Activated CD8-positive, alpha-beta T cell treated with anti-CD3 and anti-CD28 coated beads for 36 hours (primary cell): ENCODE data around the gene CCKAR. TPM values are rescaled to one million over a fixed set of nuclear protein-coding genes. Genes with fewer than 3 reads are reported as not detected.

Source experiments
- ATAC-seq: fragments of 200-7000 bp; cut with Tn5 transposase; one replicate; pipeline ENCODE4 v1.10.0; 2021; ENCODE audit warnings: mild to moderate bottlenecking, moderate library complexity
- CTCF ChIA-PET: fragments of 350-600 bp; sonication (Branson Sonifier 250); formaldehyde crosslinking; loops from one replicate; lab custom pipeline; 2021; ENCODE audit warnings: antibody characterized with exemption; lab: Charles Lee
- POLR2A ChIA-PET: fragments of 350-600 bp; sonication (Branson Sonifier 250); formaldehyde crosslinking; loops from one replicate; lab custom pipeline; 2021; ENCODE audit warnings: antibody characterized with exemption; lab: Charles Lee
- DNase-seq: peaks from one replicate; pipeline ENCODE4 v3.0.0-alpha.2; 2020
- H3K27ac Mint-ChIP-seq: one replicate; pipeline ENCODE4 v1.8.0; 2021; ENCODE audit warnings: mild to moderate bottlenecking, mixed read lengths
- H3K27me3 Mint-ChIP-seq: one replicate; pipeline ENCODE4 v1.8.0; 2021; ENCODE audit warnings: mixed read lengths
- H3K36me3 Mint-ChIP-seq: one replicate; pipeline ENCODE4 v1.8.0; 2021; ENCODE audit warnings: low read depth, mixed read lengths
- H3K4me1 Mint-ChIP-seq: one replicate; pipeline ENCODE4 v1.8.0; 2021; ENCODE audit warnings: low read depth, mixed read lengths
- H3K4me3 Mint-ChIP-seq: one replicate; pipeline ENCODE4 v1.8.0; 2021; ENCODE audit warnings: mild to moderate bottlenecking, moderate library complexity, mixed read lengths
- H3K9me3 Mint-ChIP-seq: one replicate; pipeline ENCODE4 v1.8.0; 2021; ENCODE audit warnings: mixed read lengths
- CTCF ChIP-seq: fragments of 200-600 bp; IDR thresholded peaks from one replicate; pipeline ENCODE4 v1.8.0; 2022; ENCODE audit warnings: antibody characterized with exemption, mild to moderate bottlenecking
- intact Hi-C: fragments of 100-400 bp; cut with micrococcal nuclease; formaldehyde crosslinking; loops from one replicate; pipeline ENCODE4 v1.10.0; 2022
- total RNA-seq, 2 experiments: library from RNA; stranded (reverse); gene quantifications; one replicate each; pipeline ENCODE4 v1.2.3, GENCODE V29; 2021

The CCKAR gene
- total RNA-seq, 2 experiments from 2014 or later: not detected

- ChIA-PET CTCF (no interaction called here), POLR2A (no interaction called here)
- ATAC-seq (no peak), DNase-seq (no peak)
- no peaks in the 10 kb centered on the region for H3K4me1 Mint-ChIP-seq
- intact Hi-C loops: no loop called here
- H3K9me3 Mint-ChIP-seq: no peaks in the 10 kb centered on the region
- H3K27me3 Mint-ChIP-seq: peaks cover 4% of the 10 kb centered on the region
- H3K4me3 Mint-ChIP-seq: no peak overlapping the region
- TF ChIP-seq CTCF: no peak
- H3K27ac Mint-ChIP-seq: no peak overlapping the region
- no peaks in the 10 kb centered on the region for H3K36me3 Mint-ChIP-seq
These were observed 25.7 kb upstream of the CCKAR start for GRCh38 chr4:26515936-26516335.

GRCh38 chr4:26510334-26510964 lies 20.2 kb upstream of the CCKAR start:
- Mint-ChIP-seq H3K4me1 (no peaks in the 10 kb centered on the region), H3K4me3 (no peak overlapping the region), H3K27me3 (peaks cover 2% of the 10 kb centered on the region), H3K27ac (no peak overlapping the region), H3K9me3 (no peaks in the 10 kb centered on the region), H3K36me3 (no peaks in the 10 kb centered on the region)
- intact Hi-C loops: no loop called here
- POLR2A ChIA-PET: no interaction called here
- TF ChIP-seq CTCF: no peak
- no peak for ATAC-seq
- no peak for DNase-seq
- CTCF ChIA-PET: interaction anchor here (1.5 kb wide), 1 partner anchor 210 kb away, joined by 4 read pairs; no protein-coding TSS in a partner anchor

- H3K27me3 Mint-ChIP-seq: no peaks in the 10 kb centered on the region
- no peak for ATAC-seq
- intact Hi-C loops: no loop called here
- TF ChIP-seq CTCF: no peak
- H3K4me1 Mint-ChIP-seq: no peaks in the 10 kb centered on the region
- no peaks in the 10 kb centered on the region for H3K36me3 Mint-ChIP-seq
- ChIA-PET POLR2A (no interaction called here), CTCF (interaction anchor here (1.5 kb wide), 1 partner anchor 211 kb away, joined by 4 read pairs; no protein-coding TSS in a partner anchor)
- DNase-seq: no peak
- no peak overlapping the region for H3K27ac Mint-ChIP-seq
- H3K9me3 Mint-ChIP-seq: no peaks in the 10 kb centered on the region
- H3K4me3 Mint-ChIP-seq: no peak overlapping the region
These were observed 19.5 kb upstream of the CCKAR start for GRCh38 chr4:26509681-26510333.

- ATAC-seq: no peak
- ChIA-PET CTCF (no interaction called here), POLR2A (no interaction called here)
- Mint-ChIP-seq H3K27me3 (peaks cover 1% of the 10 kb centered on the region), H3K4me3 (no peak overlapping the region), H3K4me1 (no peaks in the 10 kb centered on the region), H3K36me3 (no peaks in the 10 kb centered on the region), H3K27ac (no peak overlapping the region), H3K9me3 (no peaks in the 10 kb centered on the region)
- no peak for TF ChIP-seq CTCF
- no peak for DNase-seq
- intact Hi-C loops: no loop called here
These were observed 17.0 kb upstream of the CCKAR start for GRCh38 chr4:26507286-26507685.

GRCh38 chr4:26503844-26504243 lies 13.6 kb upstream of the CCKAR start:
- H3K27ac Mint-ChIP-seq: no peak overlapping the region
- DNase-seq: no peak
- H3K4me1 Mint-ChIP-seq: no peaks in the 10 kb centered on the region
- H3K4me3 Mint-ChIP-seq: no peak overlapping the region
- no peaks in the 10 kb centered on the region for H3K36me3 Mint-ChIP-seq
- CTCF ChIA-PET: no interaction called here
- ATAC-seq: no peak
- TF ChIP-seq CTCF: no peak
- H3K9me3 Mint-ChIP-seq: no peaks in the 10 kb centered on the region
- intact Hi-C loops: no loop called here
- POLR2A ChIA-PET: no interaction called here
- peaks cover 4% of the 10 kb centered on the region for H3K27me3 Mint-ChIP-seq
